HepG2 (cell line): Measurements from ENCODE around the gene SBNO2. TPM values are rescaled to one million over a fixed set of nuclear protein-coding genes. Genes with fewer than 3 reads are reported as not detected.

ENCODE experiments used
- DR1 ChIP-seq: sonication (generic); formaldehyde crosslinking; IDR thresholded peaks from 2 replicates; pipeline ENCODE4 v1.8.0; 2021; ENCODE audit warnings: mild to moderate bottlenecking, missing genetic modification reagents, inconsistent platforms
- EZH2 ChIP-seq: conservative IDR thresholded peaks from 2 replicates; pipeline ENCODE4 v1.6.1; 2012; ENCODE audit warnings: mild to moderate bottlenecking, low read depth, low read length, moderate library complexity
- HNRNPLL ChIP-seq: fragments of 200-400 bp; formaldehyde crosslinking; IDR thresholded peaks from 2 replicates; pipeline ENCODE4 v1.6.1; 2017; ENCODE audit warnings: mild to moderate bottlenecking, low read depth, low read length; ENCODE audit not compliant: poor library complexity, severe bottlenecking
- HOXA9 ChIP-seq: sonication (generic); formaldehyde crosslinking; IDR thresholded peaks from 2 replicates; pipeline ENCODE4 v1.8.1; 2022; ENCODE audit warnings: missing genetic modification reagents, mild to moderate bottlenecking, moderate library complexity, borderline replicate concordance
- JUN ChIP-seq: sonication (generic); formaldehyde crosslinking; IDR thresholded peaks from 2 replicates; pipeline ENCODE4 v1.4.0; 2020; ENCODE audit warnings: mild to moderate bottlenecking, missing genetic modification reagents
- MIXL1 ChIP-seq: IDR thresholded peaks from 2 replicates; pipeline ENCODE4 v1.6.1; 2016
- SP4 ChIP-seq: sonication (generic); formaldehyde crosslinking; IDR thresholded peaks from 2 replicates; pipeline ENCODE4 v1.8.1; 2023; ENCODE audit warnings: mild to moderate bottlenecking, missing genetic modification reagents
- SRY ChIP-seq: sonication (generic); formaldehyde crosslinking; IDR thresholded peaks from 2 replicates; pipeline ENCODE4 v1.8.0; 2022; ENCODE audit warnings: mild to moderate bottlenecking, missing genetic modification reagents
- ZBTB20 ChIP-seq: sonication (generic); formaldehyde crosslinking; IDR thresholded peaks from 2 replicates; pipeline ENCODE4 v1.8.1; 2023; ENCODE audit warnings: missing genetic modification reagents, low read depth, mild to moderate bottlenecking, borderline replicate concordance
- ZFP90 ChIP-seq: sonication (generic); formaldehyde crosslinking; IDR thresholded peaks from 2 replicates; pipeline ENCODE4 v1.8.0; 2022; ENCODE audit warnings: missing genetic modification reagents, mild to moderate bottlenecking, inconsistent platforms, borderline replicate concordance
- ZNF501 ChIP-seq: sonication (generic); formaldehyde crosslinking; IDR thresholded peaks from 2 replicates; pipeline ENCODE4 v1.5.1; 2020; ENCODE audit warnings: mild to moderate bottlenecking, moderate library complexity, missing genetic modification reagents
- ZNF543 ChIP-seq: sonication (generic); formaldehyde crosslinking; IDR thresholded peaks from 2 replicates; pipeline ENCODE4 v1.4.0; 2020; ENCODE audit warnings: mild to moderate bottlenecking, missing genetic modification reagents
- polyA plus RNA-seq, 8 experiments: library from polyadenylated mRNA; depleted of rRNA in 3 of 8; stranded (reverse) in 7 of 8; unstranded in 1 of 8; fragments of >200 nt; fragmentation: Illumina TruSeq in 4 of 8; extraction: Trizol in 4 of 8; gene quantifications; 2 replicates each; pipeline versions ENCODE4 v1.2.1 to v1.2.3, GENCODE V29; 2011 to 2016; ENCODE audit warnings: low read depth in 4 of 8, missing spikeins in 1 of 8, mixed read lengths in 1 of 8; ENCODE audit not compliant: insufficient read depth in 1 of 8
- total RNA-seq, 5 experiments: library from RNA; depleted of rRNA; stranded (reverse); fragments of >200 nt; fragmentation: Illumina TruSeq; extraction: Trizol; gene quantifications; 2 replicates each; pipeline ENCODE4 v1.2.3, GENCODE V29; 2016; ENCODE audit warnings: low read depth in 1 of 5
- TF ChIP-seq, protein P1 (sequence below): sonication (generic); formaldehyde crosslinking; IDR thresholded peaks from 2 replicates; pipeline ENCODE4 v1.4.0; 2020; ENCODE audit warnings: missing genetic modification reagents, mild to moderate bottlenecking, borderline replicate concordance
- TF ChIP-seq, protein P2 (sequence below): sonication (generic); formaldehyde crosslinking; IDR thresholded peaks from 2 replicates; pipeline ENCODE4 v1.8.0; 2022; ENCODE audit warnings: missing genetic modification reagents, mild to moderate bottlenecking, moderate library complexity, borderline replicate concordance
- TF ChIP-seq, protein P3 (sequence below): IDR thresholded peaks from 2 replicates; pipeline ENCODE4 v1.6.1; 2016; ENCODE audit warnings: mild to moderate bottlenecking, missing biosample characterization, missing genetic modification reagents
- TF ChIP-seq, protein P4 (sequence below): sonication (generic); formaldehyde crosslinking; IDR thresholded peaks from 2 replicates; pipeline ENCODE4 v1.4.0; 2020; ENCODE audit warnings: low read depth, mild to moderate bottlenecking, missing genetic modification reagents
- TF ChIP-seq, protein P5 (sequence below): sonication (generic); formaldehyde crosslinking; IDR thresholded peaks from 2 replicates; pipeline ENCODE4 v1.4.0; 2020; ENCODE audit warnings: missing genetic modification reagents

Gene SBNO2
- total and polyA plus RNA-seq, 2 of the 13 experiments (the other 11 are each of a cell fraction or from before 2014, with no cell fraction given): 8.6 to 10.4 TPM

DNA sequence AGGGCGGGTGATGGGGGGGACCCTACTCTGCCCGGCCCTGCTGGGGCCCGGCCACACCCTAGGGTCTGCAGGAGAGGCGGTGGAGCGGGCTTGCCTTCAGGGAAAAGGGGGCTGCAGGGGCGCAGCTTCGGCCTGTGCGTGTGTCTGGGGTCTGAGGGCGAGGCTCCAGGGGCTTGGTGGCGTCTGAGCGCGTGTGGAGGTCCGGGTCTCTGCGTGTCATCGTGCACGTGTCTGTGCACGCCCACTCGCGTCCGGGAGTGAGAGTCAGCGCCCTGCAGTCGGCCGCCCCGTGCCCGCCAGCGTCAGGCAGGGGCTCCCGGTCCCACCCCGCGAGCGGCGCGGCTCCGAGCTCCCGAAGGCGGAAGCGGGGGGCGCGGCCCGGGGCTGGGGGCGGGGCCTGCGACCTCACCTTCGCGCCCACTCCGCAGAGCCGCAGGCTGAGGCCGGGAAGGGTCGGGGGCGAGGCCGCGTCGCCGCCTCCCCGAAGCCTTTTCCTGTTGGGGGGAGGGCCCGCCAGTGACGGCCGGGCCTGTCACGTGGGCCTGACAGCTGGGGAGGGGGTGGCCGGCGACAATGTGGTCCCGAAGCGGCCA lies 107.2 kb downstream of the SBNO2 start, which contains the start of gene ARHGAP45 (continued):
- TF ChIP-seq, protein P1, sequence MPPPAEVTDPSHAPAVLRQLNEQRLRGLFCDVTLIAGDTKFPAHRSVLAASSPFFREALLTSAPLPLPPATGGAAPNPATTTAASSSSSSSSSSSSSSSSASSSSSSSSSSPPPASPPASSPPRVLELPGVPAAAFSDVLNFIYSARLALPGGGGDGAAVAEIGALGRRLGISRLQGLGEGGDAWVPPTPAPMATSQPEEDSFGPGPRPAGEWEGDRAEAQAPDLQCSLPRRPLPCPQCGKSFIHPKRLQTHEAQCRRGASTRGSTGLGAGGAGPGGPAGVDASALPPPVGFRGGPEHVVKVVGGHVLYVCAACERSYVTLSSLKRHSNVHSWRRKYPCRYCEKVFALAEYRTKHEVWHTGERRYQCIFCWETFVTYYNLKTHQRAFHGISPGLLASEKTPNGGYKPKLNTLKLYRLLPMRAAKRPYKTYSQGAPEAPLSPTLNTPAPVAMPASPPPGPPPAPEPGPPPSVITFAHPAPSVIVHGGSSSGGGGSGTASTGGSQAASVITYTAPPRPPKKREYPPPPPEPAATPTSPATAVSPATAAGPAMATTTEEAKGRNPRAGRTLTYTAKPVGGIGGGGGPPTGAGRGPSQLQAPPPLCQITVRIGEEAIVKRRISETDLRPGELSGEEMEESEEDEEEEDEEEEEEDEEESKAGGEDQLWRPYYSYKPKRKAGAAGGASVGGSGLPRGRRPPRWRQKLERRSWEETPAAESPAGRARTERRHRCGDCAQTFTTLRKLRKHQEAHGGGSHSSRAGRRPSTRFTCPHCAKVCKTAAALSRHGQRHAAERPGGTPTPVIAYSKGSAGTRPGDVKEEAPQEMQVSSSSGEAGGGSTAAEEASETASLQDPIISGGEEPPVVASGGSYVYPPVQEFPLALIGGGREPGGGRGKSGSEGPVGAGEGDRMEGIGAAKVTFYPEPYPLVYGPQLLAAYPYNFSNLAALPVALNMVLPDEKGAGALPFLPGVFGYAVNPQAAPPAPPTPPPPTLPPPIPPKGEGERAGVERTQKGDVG (CRISPR knock-in tag): no peak
- no peak for TF ChIP-seq EZH2
- no peak for TF ChIP-seq MIXL1
- TF ChIP-seq HNRNPLL: peak; percentile 18
- TF ChIP-seq, protein P2, sequence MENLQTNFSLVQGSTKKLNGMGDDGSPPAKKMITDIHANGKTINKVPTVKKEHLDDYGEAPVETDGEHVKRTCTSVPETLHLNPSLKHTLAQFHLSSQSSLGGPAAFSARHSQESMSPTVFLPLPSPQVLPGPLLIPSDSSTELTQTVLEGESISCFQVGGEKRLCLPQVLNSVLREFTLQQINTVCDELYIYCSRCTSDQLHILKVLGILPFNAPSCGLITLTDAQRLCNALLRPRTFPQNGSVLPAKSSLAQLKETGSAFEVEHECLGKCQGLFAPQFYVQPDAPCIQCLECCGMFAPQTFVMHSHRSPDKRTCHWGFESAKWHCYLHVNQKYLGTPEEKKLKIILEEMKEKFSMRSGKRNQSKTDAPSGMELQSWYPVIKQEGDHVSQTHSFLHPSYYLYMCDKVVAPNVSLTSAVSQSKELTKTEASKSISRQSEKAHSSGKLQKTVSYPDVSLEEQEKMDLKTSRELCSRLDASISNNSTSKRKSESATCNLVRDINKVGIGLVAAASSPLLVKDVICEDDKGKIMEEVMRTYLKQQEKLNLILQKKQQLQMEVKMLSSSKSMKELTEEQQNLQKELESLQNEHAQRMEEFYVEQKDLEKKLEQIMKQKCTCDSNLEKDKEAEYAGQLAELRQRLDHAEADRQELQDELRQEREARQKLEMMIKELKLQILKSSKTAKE (CRISPR knock-in tag): peak; percentile 30; the same call in 1 of the 2 replicates
- TF ChIP-seq, protein P3, sequence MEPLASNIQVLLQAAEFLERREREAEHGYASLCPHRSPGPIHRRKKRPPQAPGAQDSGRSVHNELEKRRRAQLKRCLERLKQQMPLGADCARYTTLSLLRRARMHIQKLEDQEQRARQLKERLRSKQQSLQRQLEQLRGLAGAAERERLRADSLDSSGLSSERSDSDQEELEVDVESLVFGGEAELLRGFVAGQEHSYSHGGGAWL (CRISPR knock-in tag): peak; percentile 11; the same call in 1 of the 2 replicates
- TF ChIP-seq ZNF543 (CRISPR knock-in tag): 0 out of 2 replicates have a peak, but pooled peaks have one; percentile 69
- no peak for TF ChIP-seq ZFP90
- TF ChIP-seq, protein P4, sequence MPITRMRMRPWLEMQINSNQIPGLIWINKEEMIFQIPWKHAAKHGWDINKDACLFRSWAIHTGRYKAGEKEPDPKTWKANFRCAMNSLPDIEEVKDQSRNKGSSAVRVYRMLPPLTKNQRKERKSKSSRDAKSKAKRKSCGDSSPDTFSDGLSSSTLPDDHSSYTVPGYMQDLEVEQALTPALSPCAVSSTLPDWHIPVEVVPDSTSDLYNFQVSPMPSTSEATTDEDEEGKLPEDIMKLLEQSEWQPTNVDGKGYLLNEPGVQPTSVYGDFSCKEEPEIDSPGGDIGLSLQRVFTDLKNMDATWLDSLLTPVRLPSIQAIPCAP (CRISPR knock-in tag): no peak
- TF ChIP-seq ZBTB20 (CRISPR knock-in tag): no peak
- no peak for TF ChIP-seq DR1 (CRISPR knock-in tag)
- TF ChIP-seq JUN (CRISPR knock-in tag): no peak
- TF ChIP-seq HOXA9 (CRISPR knock-in tag): no peak
- peak; percentile 27; the same call in 1 of the 2 replicates for TF ChIP-seq ZNF501 (CRISPR knock-in tag)
- TF ChIP-seq SP4 (CRISPR knock-in tag): no peak
- TF ChIP-seq, protein P5, sequence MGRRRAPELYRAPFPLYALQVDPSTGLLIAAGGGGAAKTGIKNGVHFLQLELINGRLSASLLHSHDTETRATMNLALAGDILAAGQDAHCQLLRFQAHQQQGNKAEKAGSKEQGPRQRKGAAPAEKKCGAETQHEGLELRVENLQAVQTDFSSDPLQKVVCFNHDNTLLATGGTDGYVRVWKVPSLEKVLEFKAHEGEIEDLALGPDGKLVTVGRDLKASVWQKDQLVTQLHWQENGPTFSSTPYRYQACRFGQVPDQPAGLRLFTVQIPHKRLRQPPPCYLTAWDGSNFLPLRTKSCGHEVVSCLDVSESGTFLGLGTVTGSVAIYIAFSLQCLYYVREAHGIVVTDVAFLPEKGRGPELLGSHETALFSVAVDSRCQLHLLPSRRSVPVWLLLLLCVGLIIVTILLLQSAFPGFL (CRISPR knock-in tag): no peak
- peak; percentile 72; the same call in 1 of the 2 replicates for TF ChIP-seq SRY (CRISPR knock-in tag)
